ENCODE results near the gene DHX30. TPM values are rescaled to one million over a fixed set of nuclear protein-coding genes. Genes with fewer than 3 reads are reported as not detected.

Gene DHX30
- total and polyA plus RNA-seq, 9 of the 15 experiments (the other 6 are each of a cell fraction or from before 2014, with no cell fraction given), result 12.3 to 158 (median 79.0) TPM

DNA sequence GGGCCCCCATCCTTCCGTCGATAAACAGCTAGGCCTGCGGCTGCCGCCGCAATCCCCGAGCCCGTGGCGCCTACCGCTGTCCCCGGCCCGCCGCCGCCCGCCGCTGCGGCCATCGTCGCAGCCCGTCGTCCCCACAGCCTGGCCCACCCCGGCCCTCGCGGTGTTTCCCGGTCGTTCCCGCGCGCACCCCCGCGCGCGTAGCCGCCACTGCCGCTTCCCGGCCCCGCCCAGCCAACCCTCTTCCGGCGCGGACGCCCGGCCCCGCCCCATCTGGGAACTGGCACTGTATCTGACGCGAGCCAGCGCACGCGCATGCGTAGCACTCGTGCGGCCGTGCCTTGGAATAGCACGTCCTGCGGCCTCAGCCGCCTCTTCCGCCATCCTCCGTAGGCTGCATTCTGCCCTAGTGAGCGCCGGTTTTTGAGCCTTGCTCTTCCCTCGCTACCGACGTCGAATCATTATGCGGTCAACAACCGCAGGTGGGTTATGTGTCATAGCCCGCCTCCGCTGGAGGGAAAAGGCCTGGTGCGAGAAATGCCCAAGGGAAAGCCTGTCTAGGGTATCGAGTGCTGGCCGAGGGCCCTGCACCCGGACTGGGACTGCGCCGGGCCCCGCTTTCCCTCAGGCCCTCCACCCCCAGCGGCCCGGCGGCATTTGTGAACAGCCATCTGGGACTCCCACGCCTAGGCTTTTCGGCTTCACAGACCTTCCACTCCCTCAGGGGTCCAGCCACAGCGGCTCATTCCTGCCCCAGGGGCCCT lies 21.1 kb upstream of the DHX30 start, which contains the start of gene SMARCC1 (continued):
- no peak for TF ChIP-seq TSHZ1 (CRISPR knock-in tag; IDR thresholded peaks at IDR 0.05)
- peak in 1 of 2 experiments; percentile 52; a peak in 1 of 4 replicates for TF ChIP-seq TRIM24 (IDR thresholded peaks at IDR 0.05)
- TF ChIP-seq SFPQ (IDR thresholded peaks at IDR 0.05; ENCODE audit: low read depth, low read length), result no peak
- no peak for TF ChIP-seq TGIF2 (CRISPR knock-in tag; IDR thresholded peaks at IDR 0.05)
- no peak for TF ChIP-seq NR2C1 (IDR thresholded peaks at IDR 0.05)
- TF ChIP-seq NR2C1 (tag; IDR thresholded peaks at IDR 0.05), result no peak
- TF ChIP-seq, protein P1, sequence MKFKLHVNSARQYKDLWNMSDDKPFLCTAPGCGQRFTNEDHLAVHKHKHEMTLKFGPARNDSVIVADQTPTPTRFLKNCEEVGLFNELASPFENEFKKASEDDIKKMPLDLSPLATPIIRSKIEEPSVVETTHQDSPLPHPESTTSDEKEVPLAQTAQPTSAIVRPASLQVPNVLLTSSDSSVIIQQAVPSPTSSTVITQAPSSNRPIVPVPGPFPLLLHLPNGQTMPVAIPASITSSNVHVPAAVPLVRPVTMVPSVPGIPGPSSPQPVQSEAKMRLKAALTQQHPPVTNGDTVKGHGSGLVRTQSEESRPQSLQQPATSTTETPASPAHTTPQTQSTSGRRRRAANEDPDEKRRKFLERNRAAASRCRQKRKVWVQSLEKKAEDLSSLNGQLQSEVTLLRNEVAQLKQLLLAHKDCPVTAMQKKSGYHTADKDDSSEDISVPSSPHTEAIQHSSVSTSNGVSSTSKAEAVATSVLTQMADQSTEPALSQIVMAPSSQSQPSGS (CRISPR knock-in tag; IDR thresholded peaks at IDR 0.05), result no peak; the same call in 1 of the 2 replicates
- no peak for TF ChIP-seq BRCA1 (IDR thresholded peaks at IDR 0.05)
- TF ChIP-seq BRCA1 (CRISPR knock-in tag; IDR thresholded peaks at IDR 0.05), result no peak
- TF ChIP-seq SIX5 (IDR thresholded peaks at IDR 0.05; ENCODE audit: borderline replicate concordance in 1 of 2, insufficient read depth in 1 of 2, low read depth in 1 of 2, low read length in 2 of 2), result no peak
- no peak for TF ChIP-seq ZNF707 (CRISPR knock-in tag; conservative IDR thresholded peaks at IDR 0.05)
- no peak for TF ChIP-seq CBX8 (IDR thresholded peaks at IDR 0.05; ENCODE audit: borderline replicate concordance, extremely low read depth, low read depth, low read length, poor library complexity, severe bottlenecking)
- no peak for TF ChIP-seq ZNF354B (CRISPR knock-in tag; IDR thresholded peaks at IDR 0.05)
- TF ChIP-seq KAT8 (IDR thresholded peaks at IDR 0.05; ENCODE audit: low read depth), result no peak
- no peak for TF ChIP-seq MTA2 (IDR thresholded peaks at IDR 0.05; ENCODE audit: low read depth)
- TF ChIP-seq, protein P2, sequence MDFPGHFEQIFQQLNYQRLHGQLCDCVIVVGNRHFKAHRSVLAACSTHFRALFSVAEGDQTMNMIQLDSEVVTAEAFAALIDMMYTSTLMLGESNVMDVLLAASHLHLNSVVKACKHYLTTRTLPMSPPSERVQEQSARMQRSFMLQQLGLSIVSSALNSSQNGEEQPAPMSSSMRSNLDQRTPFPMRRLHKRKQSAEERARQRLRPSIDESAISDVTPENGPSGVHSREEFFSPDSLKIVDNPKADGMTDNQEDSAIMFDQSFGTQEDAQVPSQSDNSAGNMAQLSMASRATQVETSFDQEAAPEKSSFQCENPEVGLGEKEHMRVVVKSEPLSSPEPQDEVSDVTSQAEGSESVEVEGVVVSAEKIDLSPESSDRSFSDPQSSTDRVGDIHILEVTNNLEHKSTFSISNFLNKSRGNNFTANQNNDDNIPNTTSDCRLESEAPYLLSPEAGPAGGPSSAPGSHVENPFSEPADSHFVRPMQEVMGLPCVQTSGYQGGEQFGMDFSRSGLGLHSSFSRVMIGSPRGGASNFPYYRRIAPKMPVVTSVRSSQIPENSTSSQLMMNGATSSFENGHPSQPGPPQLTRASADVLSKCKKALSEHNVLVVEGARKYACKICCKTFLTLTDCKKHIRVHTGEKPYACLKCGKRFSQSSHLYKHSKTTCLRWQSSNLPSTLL (IDR thresholded peaks at IDR 0.05), result no peak
- TF ChIP-seq ZNF583 (CRISPR knock-in tag; IDR thresholded peaks at IDR 0.05), result no peak
- peak; percentile 65; the same call in 1 of the 2 replicates for TF ChIP-seq NBN (IDR thresholded peaks at IDR 0.05; ENCODE audit: low read depth)
- TF ChIP-seq SMARCC2 (IDR thresholded peaks at IDR 0.05; ENCODE audit: low read depth), result 0 out of 2 replicates have a peak, but pooled peaks have one; percentile 14
- TF ChIP-seq NFXL1 (CRISPR knock-in tag; IDR thresholded peaks at IDR 0.05), result no peak
